ENCODE measurements around the gene CNST. TPM values are rescaled to one million over a fixed set of nuclear protein-coding genes. Genes with fewer than 3 reads are reported as not detected.

CNST gene
- total RNA-seq, 1 donor from 2014 or later, result 35.2 TPM

- CTCF ChIA-PET, result interaction anchor here (0.6 kb wide), 1 partner anchor 1404 kb away, joined by 4 read pairs; no protein-coding TSS in a partner anchor
- Mint-ChIP-seq H3K4me1 (peaks cover 1% of the 10 kb centered on the region), H3K4me3 (no peak overlapping the region), H3K27me3 (no peaks in the 10 kb centered on the region), H3K36me3 (ENCODE audit: low read depth) (no peaks in the 10 kb centered on the region), H3K9me3 (peaks cover 11% of the 10 kb centered on the region), H3K27ac (no peak overlapping the region)
- DNase-seq, result no peak
- TF ChIP-seq, protein P1, sequence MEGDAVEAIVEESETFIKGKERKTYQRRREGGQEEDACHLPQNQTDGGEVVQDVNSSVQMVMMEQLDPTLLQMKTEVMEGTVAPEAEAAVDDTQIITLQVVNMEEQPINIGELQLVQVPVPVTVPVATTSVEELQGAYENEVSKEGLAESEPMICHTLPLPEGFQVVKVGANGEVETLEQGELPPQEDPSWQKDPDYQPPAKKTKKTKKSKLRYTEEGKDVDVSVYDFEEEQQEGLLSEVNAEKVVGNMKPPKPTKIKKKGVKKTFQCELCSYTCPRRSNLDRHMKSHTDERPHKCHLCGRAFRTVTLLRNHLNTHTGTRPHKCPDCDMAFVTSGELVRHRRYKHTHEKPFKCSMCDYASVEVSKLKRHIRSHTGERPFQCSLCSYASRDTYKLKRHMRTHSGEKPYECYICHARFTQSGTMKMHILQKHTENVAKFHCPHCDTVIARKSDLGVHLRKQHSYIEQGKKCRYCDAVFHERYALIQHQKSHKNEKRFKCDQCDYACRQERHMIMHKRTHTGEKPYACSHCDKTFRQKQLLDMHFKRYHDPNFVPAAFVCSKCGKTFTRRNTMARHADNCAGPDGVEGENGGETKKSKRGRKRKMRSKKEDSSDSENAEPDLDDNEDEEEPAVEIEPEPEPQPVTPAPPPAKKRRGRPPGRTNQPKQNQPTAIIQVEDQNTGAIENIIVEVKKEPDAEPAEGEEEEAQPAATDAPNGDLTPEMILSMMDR (IDR thresholded peaks at IDR 0.05), result no peak
- POLR2A ChIA-PET, result no interaction called here
- intact Hi-C loops (cut with micrococcal nuclease), result no loop called here
- no peak for ATAC-seq (ENCODE audit: low read depth)
These were observed 33.7 kb upstream of the CNST start for GRCh38 chr1:246532519-246532918.

DNA sequence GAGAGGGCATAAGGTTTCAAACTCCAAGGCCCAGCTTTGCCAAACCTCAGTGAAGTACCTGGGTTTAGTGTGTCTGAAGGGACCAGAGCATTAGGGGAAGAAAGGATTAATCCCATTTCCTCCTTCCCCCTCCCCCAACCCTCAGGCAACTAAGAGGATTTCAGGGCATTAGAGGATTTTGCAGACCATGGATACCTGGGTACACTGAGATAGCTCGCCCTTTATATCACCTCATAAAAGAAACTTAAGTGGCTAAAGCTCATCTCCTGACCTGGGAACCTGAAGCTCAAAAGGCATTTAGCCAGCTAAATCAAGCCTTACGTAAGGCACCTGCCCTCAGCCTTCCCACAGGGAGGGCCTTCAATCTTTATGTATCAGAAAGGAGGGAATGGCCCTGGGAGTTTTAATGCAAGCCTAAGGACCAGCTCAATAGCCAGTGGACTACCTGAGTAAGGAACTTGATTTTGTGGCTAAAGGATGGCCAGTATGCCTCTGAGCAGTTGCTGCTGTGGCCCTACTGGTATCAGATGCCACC is 32.8 kb upstream of the CNST start:
- H3K4me3 Mint-ChIP-seq, result no peak overlapping the region
- H3K9me3 Mint-ChIP-seq, result peaks cover 11% of the 10 kb centered on the region
- DNase-seq, result no peak
- no peaks in the 10 kb centered on the region for H3K27me3 Mint-ChIP-seq
- intact Hi-C loops (cut with micrococcal nuclease), result no loop called here
- TF ChIP-seq, protein P1 (IDR thresholded peaks at IDR 0.05), result no peak
- CTCF ChIA-PET, result interaction anchor here (0.6 to 0.8 kb wide), 2 partner anchors 36 to 90 kb away, joined by 3 read pairs; no protein-coding TSS in a partner anchor
- no peak overlapping the region for H3K27ac Mint-ChIP-seq
- no peaks in the 10 kb centered on the region for H3K4me1 Mint-ChIP-seq
- POLR2A ChIA-PET, result no interaction called here
- no peaks in the 10 kb centered on the region for H3K36me3 Mint-ChIP-seq (ENCODE audit: low read depth)
- ATAC-seq (ENCODE audit: low read depth), result no peak

DNA sequence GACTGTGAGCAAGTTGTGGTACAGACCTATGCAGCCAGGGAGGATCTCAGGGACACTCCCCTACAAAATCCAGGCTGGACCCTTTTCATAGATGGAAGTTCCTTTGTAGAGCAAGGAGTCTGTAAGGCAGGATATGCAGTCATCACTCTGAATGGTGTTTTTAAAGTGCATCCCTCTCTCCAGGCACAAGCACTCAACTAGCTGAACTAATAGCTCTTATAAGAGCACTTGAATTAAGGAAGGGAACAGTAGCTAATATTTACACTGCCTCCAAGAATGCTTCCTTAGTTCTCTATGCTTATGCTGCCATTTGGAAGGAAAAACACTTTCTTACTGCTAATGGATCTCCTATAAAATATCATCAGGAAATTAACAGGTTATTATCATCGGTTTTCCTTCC is 32.1 kb upstream of the CNST start:
- Mint-ChIP-seq H3K27ac (no peak overlapping the region), H3K4me1 (no peaks in the 10 kb centered on the region), H3K36me3 (ENCODE audit: low read depth) (peaks cover 2% of the 10 kb centered on the region), H3K27me3 (no peaks in the 10 kb centered on the region), H3K4me3 (no peak overlapping the region), H3K9me3 (peaks cover 11% of the 10 kb centered on the region)
- intact Hi-C loops (cut with micrococcal nuclease), result no loop called here
- no peak for ATAC-seq (ENCODE audit: low read depth)
- DNase-seq, result no peak
- TF ChIP-seq, protein P1 (IDR thresholded peaks at IDR 0.05), result no peak
- CTCF ChIA-PET, result interaction anchor here (0.6 kb wide), 2 partner anchors 90 to 170 kb away, joined by 3 to 4 read pairs; no protein-coding TSS in a partner anchor
- POLR2A ChIA-PET, result no interaction called here

- peaks cover 24% of the 10 kb centered on the region for H3K36me3 Mint-ChIP-seq (ENCODE audit: low read depth)
- no peak overlapping the region for H3K27ac Mint-ChIP-seq
- ChIA-PET POLR2A (no interaction called here), CTCF (no interaction called here)
- no peaks in the 10 kb centered on the region for H3K4me1 Mint-ChIP-seq
- DNase-seq, result no peak
- H3K9me3 Mint-ChIP-seq, result no peaks in the 10 kb centered on the region
- TF ChIP-seq, protein P1 (IDR thresholded peaks at IDR 0.05), result no peak
- H3K4me3 Mint-ChIP-seq, result no peak overlapping the region
- no peak for ATAC-seq (ENCODE audit: low read depth)
- intact Hi-C loops (cut with micrococcal nuclease), result no loop called here
- H3K27me3 Mint-ChIP-seq, result no peaks in the 10 kb centered on the region
These were observed 28.8 kb upstream of the CNST start for GRCh38 chr1:246537441-246537840.

DNA sequence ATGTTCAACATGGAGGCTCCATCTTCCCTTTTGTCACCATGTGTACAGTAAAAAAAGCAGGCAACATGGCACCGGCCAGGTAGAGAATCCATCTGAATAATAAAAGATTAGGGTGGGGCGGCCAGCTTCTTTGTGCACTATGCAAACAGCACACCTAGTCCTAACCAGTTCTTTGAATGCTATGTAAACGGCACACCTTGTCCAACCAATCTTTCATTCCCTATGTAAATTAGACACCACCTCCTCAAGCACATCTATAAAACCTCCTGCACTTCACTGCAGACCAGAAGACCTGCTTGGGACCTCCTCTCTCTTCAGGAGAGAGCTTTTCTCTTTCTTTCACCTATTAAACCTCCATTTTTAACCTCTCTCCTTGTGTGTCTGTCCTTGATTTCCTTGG is 28.4 kb upstream of the CNST start:
- no peaks in the 10 kb centered on the region for H3K9me3 Mint-ChIP-seq
- no peak for DNase-seq
- no peak for ATAC-seq (ENCODE audit: low read depth)
- TF ChIP-seq, protein P1 (IDR thresholded peaks at IDR 0.05), result no peak
- H3K36me3 Mint-ChIP-seq (ENCODE audit: low read depth), result peaks cover 26% of the 10 kb centered on the region
- ChIA-PET POLR2A (no interaction called here), CTCF (no interaction called here)
- H3K4me3 Mint-ChIP-seq, result no peak overlapping the region
- no peaks in the 10 kb centered on the region for H3K4me1 Mint-ChIP-seq
- H3K27ac Mint-ChIP-seq, result no peak overlapping the region
- intact Hi-C loops (cut with micrococcal nuclease), result no loop called here
- H3K27me3 Mint-ChIP-seq, result no peaks in the 10 kb centered on the region
